Measurements from ENCODE around the gene MYO3B.
"Not testable (repeated sequence)": the region's sequence is repeated elsewhere in the genome, so short reads cannot be mapped to it uniquely, and the experiment has no call there.

MYO3B gene

GRCh38 chr2:170601489-170601888 is 423.5 kb downstream of the MYO3B start:
- no peak for DNase-seq (ENCODE audit: low read depth, low spot score)
- H3K27ac ChIP-seq = no peak overlapping the region
- H3K9me3 ChIP-seq (ENCODE audit: low read depth, low read length) = no peaks in the 10 kb centered on the region
- H3K36me3 ChIP-seq (ENCODE audit: insufficient read depth, low read length) = no peaks in the 10 kb centered on the region
- no peak for TF ChIP-seq FOXP2 (optimal IDR thresholded peaks at IDR 0.05; ENCODE audit: control extremely low read depth, extremely low read length, insufficient read depth)
- no peak for TF ChIP-seq EZH2 (IDR thresholded peaks at IDR 0.05)
- no peak for TF ChIP-seq POLR2AphosphoS5 (IDR thresholded peaks at IDR 0.05; ENCODE audit: borderline replicate concordance, low read depth, low read length)
- H3K9ac ChIP-seq (ENCODE audit: insufficient read length) = no peak overlapping the region
- no peak overlapping the region for H3K4me3 ChIP-seq

DNA sequence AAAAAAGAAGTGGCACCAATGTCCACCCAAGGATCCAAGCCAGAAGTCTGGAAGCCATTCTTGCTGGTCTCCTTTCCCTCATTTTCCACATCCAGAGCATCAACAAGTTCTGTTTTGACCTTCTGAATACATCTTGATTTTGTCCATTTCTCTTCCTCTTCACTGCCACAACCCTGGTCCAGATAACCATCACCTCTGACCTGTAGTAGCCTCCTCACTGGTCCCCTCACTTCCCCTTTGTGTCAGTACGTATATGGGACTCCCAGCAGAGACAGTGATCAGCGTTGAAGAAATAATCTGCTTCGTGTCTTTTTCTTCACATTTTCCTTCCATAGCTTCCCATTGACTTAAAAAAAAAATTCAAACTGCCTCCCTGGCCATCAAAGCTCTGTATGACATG is 427.9 kb downstream of the MYO3B start:
- Histone ChIP-seq H3K9me3 (ENCODE audit: low read depth, low read length) (no peaks in the 10 kb centered on the region), H3K36me3 (ENCODE audit: insufficient read depth, low read length) (no peaks in the 10 kb centered on the region), H3K27ac (no peak overlapping the region), H3K9ac (ENCODE audit: insufficient read length) (no peak overlapping the region), H3K4me3 (no peak overlapping the region)
- DNase-seq (ENCODE audit: low read depth, low spot score) = no peak
- TF ChIP-seq FOXP2 (optimal IDR thresholded peaks at IDR 0.05; ENCODE audit: control extremely low read depth, extremely low read length, insufficient read depth) (no peak), POLR2AphosphoS5 (IDR thresholded peaks at IDR 0.05; ENCODE audit: borderline replicate concordance, low read depth, low read length) (no peak), EZH2 (IDR thresholded peaks at IDR 0.05) (no peak)

GRCh38 chr2:170607171-170607570 is 429.2 kb downstream of the MYO3B start:
- TF ChIP-seq POLR2AphosphoS5 (IDR thresholded peaks at IDR 0.05; ENCODE audit: borderline replicate concordance, low read depth, low read length) (no peak), EZH2 (IDR thresholded peaks at IDR 0.05) (no peak), FOXP2 (optimal IDR thresholded peaks at IDR 0.05; ENCODE audit: control extremely low read depth, extremely low read length, insufficient read depth) (no peak)
- Histone ChIP-seq H3K9me3 (ENCODE audit: low read depth, low read length) (no peaks in the 10 kb centered on the region), H3K27ac (no peak overlapping the region), H3K36me3 (ENCODE audit: insufficient read depth, low read length) (no peaks in the 10 kb centered on the region), H3K4me3 (no peak overlapping the region), H3K9ac (ENCODE audit: insufficient read length) (no peak overlapping the region)
- DNase-seq (ENCODE audit: low read depth, low spot score) = no peak

GRCh38 chr2:170610615-170611014 is 432.7 kb downstream of the MYO3B start:
- Histone ChIP-seq H3K27ac (no peak overlapping the region), H3K9ac (ENCODE audit: insufficient read length) (no peak overlapping the region), H3K9me3 (ENCODE audit: low read depth, low read length) (no peaks in the 10 kb centered on the region), H3K4me3 (no peak overlapping the region), H3K36me3 (ENCODE audit: insufficient read depth, low read length) (no peaks in the 10 kb centered on the region)
- peak; percentile 16 for DNase-seq (ENCODE audit: low read depth, low spot score)
- TF ChIP-seq POLR2AphosphoS5 (IDR thresholded peaks at IDR 0.05; ENCODE audit: borderline replicate concordance, low read depth, low read length) (no peak), FOXP2 (optimal IDR thresholded peaks at IDR 0.05; ENCODE audit: control extremely low read depth, extremely low read length, insufficient read depth) (no peak), EZH2 (IDR thresholded peaks at IDR 0.05) (no peak)

DNA sequence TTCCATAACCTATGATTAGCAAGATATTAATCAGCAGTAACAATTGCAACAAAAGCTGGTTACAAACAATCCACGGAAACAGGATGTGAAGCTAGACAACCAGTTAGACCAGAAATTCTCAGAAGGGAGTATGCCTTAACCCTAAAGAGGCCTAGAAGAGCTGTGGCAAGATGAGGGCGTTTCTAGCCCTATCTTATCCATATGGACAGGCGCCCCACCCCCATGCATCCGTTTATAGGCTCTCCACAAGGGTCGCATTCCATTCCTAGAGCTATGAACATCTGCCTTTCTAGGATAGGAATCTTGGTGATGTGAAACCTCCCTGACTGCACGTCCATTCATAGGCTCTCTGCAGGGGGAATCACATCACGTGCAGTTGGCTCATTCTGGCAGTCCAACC is 441.0 kb downstream of the MYO3B start:
- not testable (repeated sequence) for H3K9ac ChIP-seq (ENCODE audit: insufficient read length); H3K9me3 ChIP-seq (ENCODE audit: low read depth, low read length); DNase-seq (ENCODE audit: low read depth, low spot score); H3K27ac ChIP-seq; H3K4me3 ChIP-seq; H3K36me3 ChIP-seq (ENCODE audit: insufficient read depth, low read length)

GRCh38 chr2:170635094-170635493 is 457.1 kb downstream of the MYO3B start:
- DNase-seq (ENCODE audit: low read depth, low spot score); H3K36me3 ChIP-seq (ENCODE audit: insufficient read depth, low read length); H3K4me3 ChIP-seq; H3K9me3 ChIP-seq (ENCODE audit: low read depth, low read length); H3K9ac ChIP-seq (ENCODE audit: insufficient read length); H3K27ac ChIP-seq: not testable (repeated sequence)

- Histone ChIP-seq H3K36me3 (ENCODE audit: insufficient read depth, low read length) (no peaks in the 10 kb centered on the region), H3K4me3 (no peak overlapping the region), H3K27ac (no peak overlapping the region), H3K9ac (ENCODE audit: insufficient read length) (no peak overlapping the region), H3K9me3 (ENCODE audit: low read depth, low read length) (no peaks in the 10 kb centered on the region)
- DNase-seq (ENCODE audit: low read depth, low spot score) = no peak
- TF ChIP-seq EZH2 (IDR thresholded peaks at IDR 0.05) = no peak
- no peak for TF ChIP-seq POLR2AphosphoS5 (IDR thresholded peaks at IDR 0.05; ENCODE audit: borderline replicate concordance, low read depth, low read length)
- TF ChIP-seq FOXP2 (optimal IDR thresholded peaks at IDR 0.05; ENCODE audit: control extremely low read depth, extremely low read length, insufficient read depth) = no peak
Observed at GRCh38 chr2:170639635-170640034, 461.7 kb downstream of the MYO3B start.

GRCh38 chr2:170641961-170642360 is 464.0 kb downstream of the MYO3B start:
- Histone ChIP-seq H3K36me3 (ENCODE audit: insufficient read depth, low read length) (no peaks in the 10 kb centered on the region), H3K9ac (ENCODE audit: insufficient read length) (no peak overlapping the region), H3K4me3 (no peak overlapping the region), H3K9me3 (ENCODE audit: low read depth, low read length) (no peaks in the 10 kb centered on the region), H3K27ac (no peak overlapping the region)
- DNase-seq (ENCODE audit: low read depth, low spot score) = no peak
- no peak for TF ChIP-seq FOXP2 (optimal IDR thresholded peaks at IDR 0.05; ENCODE audit: control extremely low read depth, extremely low read length, insufficient read depth)
- TF ChIP-seq POLR2AphosphoS5 (IDR thresholded peaks at IDR 0.05; ENCODE audit: borderline replicate concordance, low read depth, low read length) = no peak
- no peak for TF ChIP-seq EZH2 (IDR thresholded peaks at IDR 0.05)

GRCh38 chr2:170643346-170643745 is 465.4 kb downstream of the MYO3B start:
- Histone ChIP-seq H3K4me3 (no peak overlapping the region), H3K9me3 (ENCODE audit: low read depth, low read length) (no peaks in the 10 kb centered on the region), H3K9ac (ENCODE audit: insufficient read length) (no peak overlapping the region), H3K27ac (no peak overlapping the region), H3K36me3 (ENCODE audit: insufficient read depth, low read length) (no peaks in the 10 kb centered on the region)
- TF ChIP-seq EZH2 (IDR thresholded peaks at IDR 0.05) (no peak), FOXP2 (optimal IDR thresholded peaks at IDR 0.05; ENCODE audit: control extremely low read depth, extremely low read length, insufficient read depth) (no peak), POLR2AphosphoS5 (IDR thresholded peaks at IDR 0.05; ENCODE audit: borderline replicate concordance, low read depth, low read length) (no peak)
- DNase-seq (ENCODE audit: low read depth, low spot score) = no peak
